Islet of Langerhans (tissue), 1 donor: ENCODE measurements around the gene PTCRA.
A peak's percentile ranks its signal among the peaks of the same experiment; 100 is the strongest.
"Not testable (repeated sequence)": the region's sequence is repeated elsewhere in the genome, so short reads cannot be mapped to it uniquely, and the experiment has no call there.

Experiments used
- FAIRE-seq: peaks from one replicate; lab custom pipeline; 2011; peaks lifted over from hg19 to GRCh38; lab: Jason Lieb, UNC

The PTCRA gene, protein sequence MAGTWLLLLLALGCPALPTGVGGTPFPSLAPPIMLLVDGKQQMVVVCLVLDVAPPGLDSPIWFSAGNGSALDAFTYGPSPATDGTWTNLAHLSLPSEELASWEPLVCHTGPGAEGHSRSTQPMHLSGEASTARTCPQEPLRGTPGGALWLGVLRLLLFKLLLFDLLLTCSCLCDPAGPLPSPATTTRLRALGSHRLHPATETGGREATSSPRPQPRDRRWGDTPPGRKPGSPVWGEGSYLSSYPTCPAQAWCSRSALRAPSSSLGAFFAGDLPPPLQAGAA

DNA sequence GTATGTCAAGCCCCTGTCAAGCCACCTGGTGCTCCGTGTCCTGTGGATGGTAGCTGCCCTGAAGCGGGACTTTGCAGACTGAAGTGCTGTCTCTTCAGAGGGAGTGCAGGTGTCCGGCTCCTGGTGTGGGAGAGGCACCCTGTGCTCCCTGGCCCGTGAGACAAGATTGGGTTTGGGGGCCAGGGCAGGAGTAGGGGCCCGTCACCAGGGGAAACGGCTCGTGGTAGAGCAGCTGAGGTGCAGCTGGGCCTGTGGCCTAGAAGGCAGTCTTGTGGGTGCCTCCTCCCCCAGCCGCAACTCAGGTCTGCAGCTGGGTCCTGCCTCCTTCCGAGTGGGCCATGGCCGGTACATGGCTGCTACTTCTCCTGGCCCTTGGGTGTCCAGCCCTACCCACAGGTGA lies at the start of gene PTCRA:
TSS of gene PTCRA (plus strand) at position 322 of the 400 bp plus-strand sequence. CDS start at position 339, 17 bp downstream.
- FAIRE-seq = no peak

DNA sequence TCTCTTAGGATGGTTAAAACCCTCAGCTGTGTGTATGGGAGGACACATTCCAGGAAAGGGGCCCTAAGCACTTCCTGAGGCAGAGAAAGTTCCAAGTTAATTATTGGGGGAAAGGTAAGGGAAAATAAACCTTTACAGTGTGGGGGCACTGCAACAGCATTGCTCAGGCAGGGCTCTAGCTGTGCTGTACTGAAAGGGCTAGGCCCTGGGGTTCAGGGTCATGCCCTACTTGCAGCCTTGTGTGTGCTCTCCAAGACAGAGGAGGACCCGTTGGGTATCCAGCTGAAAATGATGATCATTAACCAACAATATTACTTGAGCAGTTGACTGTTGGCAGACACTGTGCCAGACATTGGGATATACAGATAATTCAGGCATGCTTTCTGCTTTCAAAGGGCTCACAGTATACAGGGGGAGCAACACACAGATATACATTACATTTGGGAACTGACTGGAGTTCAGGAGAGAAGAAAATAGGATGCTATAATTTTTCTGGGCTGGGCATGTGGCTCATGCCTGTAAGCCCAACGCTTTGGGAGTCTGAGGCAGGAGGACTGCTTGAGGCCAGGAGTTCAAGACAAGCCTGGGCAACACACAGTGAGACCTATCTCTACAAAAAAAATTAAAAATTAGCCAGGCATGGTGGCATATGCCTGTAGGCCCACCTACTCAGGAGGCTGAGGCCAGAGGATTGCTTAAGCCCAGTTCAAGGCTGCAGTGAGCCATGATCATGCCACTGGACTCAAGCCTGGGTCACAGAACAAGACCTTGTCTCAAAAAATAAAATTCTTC lies 45.5 kb upstream of the PTCRA start:
- FAIRE-seq = no peak

DNA sequence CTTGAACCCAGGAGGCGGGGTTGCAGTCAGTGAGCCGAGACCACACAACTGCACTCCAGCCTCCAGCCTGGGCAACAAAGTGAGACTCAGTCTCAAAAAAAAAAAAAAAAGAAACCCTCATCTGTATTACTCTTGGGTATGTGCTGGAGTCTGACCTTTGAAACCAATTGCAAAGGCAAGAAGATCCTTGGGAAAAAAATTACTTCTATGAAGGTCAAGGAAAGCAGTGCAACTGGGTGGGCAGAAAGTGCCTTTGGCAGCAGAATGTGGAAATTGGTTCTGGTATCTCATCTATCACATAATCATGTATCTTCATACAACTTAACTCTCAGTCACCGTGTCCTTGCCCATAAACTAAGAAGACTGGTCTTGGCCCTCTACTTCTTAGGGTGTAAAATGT lies 44.1 kb upstream of the PTCRA start:
- FAIRE-seq = no peak

DNA sequence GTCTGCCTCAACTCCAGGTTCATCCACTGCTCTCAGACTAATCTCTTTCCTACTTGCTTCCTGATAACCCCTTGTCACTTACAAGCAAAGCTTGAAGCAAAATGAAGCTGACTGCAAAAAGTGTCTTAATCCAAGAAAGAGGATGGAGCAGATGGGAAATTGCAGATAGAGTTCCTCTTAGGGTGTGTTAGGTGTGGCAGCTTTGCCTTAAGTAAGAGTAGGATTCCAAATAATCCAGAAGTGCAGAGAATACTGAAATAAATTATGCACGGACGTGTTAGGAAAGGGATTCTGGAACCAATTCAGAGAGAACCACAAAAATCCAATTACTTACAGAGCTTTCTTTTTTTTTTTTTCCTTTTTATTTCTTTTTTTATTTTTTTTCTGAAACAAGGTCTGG lies 42.5 kb upstream of the PTCRA start:
- FAIRE-seq = no peak

DNA sequence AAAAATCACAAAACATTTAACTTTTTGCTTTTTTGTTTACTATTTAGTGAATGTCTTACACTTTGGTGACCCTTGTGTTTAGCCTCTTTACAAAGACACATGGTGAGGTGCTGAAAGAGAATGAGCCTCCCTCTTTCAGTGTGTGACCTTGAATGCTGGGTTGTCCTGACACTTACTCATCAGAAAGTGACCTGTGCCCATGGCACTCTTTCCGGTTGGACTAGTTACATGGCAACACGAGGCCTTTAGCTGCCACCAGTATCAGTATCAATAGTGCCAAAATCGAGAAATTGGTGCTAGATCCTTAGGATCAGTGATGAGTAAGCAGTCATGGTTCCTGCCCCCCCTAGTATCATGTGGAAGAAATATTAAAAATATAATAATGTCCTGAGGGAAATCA lies 38.2 kb upstream of the PTCRA start:
- no peak for FAIRE-seq

DNA sequence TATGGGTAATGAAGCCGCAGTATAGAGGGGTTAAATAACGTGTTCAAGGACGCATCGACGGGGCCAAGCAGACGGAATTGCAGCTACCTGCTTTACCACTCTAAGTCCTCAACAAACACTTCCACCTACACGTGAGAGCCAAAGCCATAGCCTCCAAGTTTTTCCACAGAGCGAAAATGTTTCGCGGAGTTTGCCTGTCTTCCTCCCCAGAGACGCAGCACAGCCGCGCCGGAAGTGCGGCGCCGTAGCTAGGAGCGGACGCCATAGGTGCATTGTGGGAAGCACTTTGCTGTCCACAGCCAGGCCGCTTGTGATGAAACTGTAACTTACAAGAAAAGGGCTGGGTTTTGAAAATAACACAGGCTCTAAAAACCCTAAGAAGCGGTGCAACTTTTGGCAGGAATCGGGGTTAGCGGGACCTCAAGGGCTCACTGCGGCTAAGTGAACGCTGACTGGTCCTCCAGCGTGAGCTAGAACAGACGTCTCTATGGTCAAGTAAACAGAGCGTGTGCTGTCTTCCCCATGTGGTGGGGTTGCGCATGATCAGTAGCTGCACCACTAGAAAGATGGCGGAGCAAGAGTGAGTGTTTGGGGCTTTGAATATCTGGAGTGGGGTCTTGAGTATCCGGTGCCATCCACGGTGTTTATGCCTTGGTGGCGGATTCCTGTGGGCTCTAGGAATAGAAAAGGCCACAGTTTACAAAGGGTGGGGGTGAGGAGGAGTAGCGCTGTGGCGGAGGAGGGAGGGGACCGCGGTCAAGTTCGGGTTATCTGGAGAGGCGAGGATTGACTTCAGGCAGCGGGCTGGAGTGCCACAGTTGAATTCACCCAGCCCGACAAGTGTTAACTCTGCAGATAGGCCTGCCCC lies 36.2 kb upstream of the PTCRA start, which contains the start of gene RPL7L1:
TSS of gene RPL7L1 (plus strand) at position 245 of the 868 bp plus-strand sequence. CDS start at position 540, 295 bp downstream.
- peak; percentile 65 for FAIRE-seq

DNA sequence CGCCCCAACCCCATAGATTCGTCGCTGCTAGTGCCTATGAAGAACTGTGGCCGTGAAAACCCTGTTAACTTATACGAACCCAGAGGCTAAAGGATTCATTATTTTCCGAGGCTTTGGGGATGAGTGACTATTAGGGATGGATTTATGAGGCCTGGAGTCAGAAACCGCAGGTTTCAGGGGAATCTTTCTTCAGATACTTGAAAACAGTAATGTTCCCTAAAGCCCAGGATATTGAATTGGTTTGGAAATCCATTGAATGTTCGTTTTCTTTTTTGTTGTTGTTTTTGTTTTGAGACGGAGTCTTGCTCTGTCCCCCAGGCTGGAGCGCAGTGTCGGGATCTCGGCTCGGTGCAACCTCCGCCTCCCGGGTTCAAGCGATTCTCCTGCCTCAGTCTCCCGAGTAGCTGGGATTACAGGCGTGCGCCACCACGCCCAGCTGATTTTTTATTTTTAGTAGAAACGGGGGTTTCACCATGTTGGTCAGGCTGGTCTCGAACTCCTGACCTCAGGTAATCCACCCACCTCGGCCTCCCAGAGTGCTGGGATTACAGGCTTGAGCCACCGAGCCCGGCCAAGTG lies 35.5 kb upstream of the PTCRA start:
- FAIRE-seq = not testable (repeated sequence)

DNA sequence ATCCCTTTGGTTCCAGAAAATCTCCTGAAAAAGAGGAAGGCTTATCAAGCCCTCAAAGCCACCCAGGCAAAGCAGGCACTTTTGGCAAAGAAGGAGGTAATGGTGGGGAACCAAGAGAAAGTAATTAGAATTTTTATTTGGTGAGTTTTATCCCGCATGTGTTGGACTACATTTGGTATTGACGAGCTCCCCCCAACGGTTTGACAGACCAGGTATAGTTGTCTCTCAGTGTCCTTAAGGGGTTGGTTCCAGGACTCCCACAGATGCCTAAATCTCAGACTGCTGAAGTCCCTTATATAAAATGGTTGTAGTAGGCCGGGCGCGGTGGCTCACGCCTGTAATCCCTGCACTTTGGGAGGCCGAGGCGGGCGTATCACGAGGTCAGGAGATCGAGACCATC lies 35.0 kb upstream of the PTCRA start:
- not testable (repeated sequence) for FAIRE-seq

DNA sequence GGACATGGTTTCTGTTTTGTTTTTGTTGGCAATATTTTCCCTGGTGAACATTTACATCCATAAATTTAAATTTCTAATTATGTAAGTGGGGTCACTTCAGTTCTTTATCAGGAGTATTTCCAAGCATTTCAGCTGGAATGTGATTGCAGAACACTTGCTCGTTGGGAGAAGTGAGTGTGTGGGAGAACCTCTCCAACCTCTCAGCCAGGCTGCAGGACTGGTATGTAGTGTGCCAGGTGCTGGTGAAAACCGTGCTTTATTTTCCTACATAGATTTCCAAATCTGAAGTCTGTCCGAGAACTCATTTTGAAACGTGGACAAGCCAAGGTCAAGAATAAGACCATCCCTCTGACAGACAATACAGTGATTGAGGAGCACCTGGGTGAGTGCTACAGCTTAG lies 30.2 kb upstream of the PTCRA start:
- no peak for FAIRE-seq

DNA sequence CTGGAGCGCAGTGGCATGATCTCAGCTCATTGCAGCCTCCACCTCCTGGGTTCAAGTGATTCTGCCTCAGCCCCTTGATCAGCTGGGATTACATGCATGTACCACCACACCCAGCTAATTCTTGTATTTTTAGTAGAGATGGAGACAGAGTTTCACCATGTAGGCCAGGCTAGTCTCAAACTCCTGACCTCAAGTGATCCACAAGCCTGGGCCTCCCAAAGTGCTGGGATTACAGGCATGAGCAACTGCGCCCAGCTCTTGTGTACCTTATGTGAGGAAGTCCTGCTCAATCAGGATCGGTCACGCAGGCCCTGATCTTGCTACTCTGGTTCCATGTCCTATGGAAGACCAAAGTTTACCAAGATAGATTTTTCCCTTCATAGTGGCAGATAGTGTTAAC lies 27.7 kb upstream of the PTCRA start:
- not testable (repeated sequence) for FAIRE-seq

DNA sequence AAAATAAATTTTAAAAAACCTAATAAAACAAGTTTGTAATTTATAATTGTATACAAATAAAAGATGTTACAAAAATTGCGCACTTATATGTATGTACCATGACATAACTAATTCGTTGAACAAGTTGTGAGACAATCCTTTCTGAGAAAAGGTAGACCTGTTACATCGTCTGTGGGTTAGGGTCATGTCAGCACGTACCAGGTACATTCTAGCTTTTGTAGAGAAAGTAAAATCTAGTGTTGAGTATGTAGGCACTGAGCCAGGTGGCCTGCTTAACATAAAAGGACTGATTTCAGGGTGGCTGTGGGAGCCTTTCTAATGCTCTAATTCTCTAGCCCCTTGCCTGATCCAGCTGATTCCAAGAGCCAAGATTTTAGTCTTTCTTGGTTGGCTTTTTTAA lies 26.0 kb upstream of the PTCRA start:
- FAIRE-seq = no peak

DNA sequence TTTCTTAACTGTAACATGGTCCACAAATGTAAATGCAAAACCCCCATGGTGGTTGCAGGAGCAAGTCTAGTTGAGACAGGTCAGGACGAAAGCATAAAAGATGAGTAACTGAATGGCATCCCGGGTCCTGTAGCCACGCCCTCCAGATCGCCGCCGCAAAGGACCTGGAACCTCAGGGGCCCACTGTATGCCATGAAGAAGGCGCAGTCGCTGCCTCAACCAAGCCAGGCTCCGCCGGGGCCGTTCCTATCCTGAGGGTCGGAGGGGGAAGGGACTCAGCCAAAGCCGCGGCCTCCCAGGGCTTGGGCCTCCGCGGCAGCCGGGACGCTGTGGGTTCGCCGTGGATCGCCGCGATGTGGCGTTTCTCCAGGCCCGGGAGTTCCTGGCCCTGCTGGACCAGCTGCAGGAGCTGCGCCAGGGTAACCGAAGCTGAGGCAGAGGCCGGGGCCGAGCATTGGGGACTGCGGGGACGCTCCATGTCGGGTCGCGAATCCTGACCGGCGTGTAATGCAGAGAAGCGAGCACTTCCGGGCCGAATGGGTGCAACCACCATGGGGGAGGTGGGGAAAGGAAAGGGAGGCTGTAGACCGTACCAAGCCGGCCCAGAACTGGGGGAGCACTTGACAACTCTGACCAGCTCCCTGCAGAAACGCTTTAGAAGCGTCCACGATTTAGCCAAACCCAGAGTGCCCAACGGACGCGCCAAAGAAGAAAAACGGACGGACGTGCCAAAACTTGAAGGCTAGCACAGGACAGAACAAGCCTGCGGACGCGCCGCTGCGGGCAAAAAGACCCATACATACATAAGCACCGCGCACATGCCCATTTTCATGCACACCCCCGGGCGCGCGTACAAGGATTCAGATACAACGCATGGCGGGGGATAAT lies 25.3 kb upstream of the PTCRA start:
- FAIRE-seq = no peak

DNA sequence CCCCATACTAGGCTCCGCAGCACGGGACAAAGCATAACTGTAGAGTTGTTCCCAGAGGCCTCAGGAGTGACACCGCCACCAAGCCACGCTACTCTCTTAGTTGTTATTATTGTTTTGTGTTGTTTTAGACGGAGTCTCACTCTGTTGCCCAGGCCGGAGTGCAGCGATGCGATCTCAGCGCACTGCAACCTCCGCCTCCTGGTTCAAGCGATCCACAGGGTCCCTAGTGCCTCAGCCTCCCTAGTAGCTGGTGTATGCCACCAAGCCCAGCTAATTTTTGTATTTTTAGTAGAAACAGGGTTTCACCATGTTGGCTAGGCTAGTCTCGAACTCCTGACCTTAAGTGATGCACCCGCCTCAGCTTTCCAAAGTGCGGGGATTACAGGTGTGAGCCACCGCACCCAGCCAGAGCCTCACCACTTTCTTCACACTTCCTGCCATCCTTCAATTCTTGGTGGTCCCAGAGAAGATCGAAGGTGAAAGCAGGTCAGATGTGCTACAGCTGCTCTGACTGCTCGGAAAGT lies 24.6 kb upstream of the PTCRA start:
- FAIRE-seq = no peak

DNA sequence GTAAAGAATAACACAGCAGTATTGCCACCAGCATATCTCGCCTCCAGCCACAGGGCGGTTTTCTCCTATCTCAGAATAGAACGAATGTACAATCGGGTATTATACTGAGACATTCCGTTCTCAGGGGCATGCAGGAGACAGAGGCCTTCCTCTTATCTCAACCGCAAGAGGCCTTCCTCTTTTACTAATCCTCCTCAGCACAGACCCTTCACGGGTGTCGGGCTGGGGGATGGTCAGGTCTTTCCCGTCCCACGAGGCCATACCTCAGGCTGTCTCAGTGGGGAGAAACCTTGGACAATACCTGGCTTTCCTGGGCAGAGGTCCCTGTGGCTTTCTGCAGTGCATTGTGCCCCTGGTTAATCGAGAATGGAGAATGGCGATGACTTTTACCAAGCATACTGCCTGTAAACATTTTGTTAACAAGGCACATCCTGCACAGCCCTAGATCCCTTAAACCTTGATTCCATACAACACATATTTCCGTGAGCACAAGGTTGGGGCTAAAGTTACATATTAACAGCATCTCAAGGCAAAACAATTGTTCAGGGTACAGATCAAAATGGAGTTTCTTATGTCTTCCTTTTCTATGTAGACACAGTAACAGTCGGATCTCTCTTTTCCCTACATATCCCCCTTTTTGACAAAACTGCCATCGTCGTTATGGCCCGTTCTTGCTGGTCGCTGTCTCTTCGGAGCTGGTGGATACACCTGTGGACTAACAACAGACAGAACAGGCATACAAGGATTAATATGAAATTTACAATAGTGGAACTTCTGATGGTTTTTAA lies 21.6 kb upstream of the PTCRA start:
- not testable (repeated sequence) for FAIRE-seq

DNA sequence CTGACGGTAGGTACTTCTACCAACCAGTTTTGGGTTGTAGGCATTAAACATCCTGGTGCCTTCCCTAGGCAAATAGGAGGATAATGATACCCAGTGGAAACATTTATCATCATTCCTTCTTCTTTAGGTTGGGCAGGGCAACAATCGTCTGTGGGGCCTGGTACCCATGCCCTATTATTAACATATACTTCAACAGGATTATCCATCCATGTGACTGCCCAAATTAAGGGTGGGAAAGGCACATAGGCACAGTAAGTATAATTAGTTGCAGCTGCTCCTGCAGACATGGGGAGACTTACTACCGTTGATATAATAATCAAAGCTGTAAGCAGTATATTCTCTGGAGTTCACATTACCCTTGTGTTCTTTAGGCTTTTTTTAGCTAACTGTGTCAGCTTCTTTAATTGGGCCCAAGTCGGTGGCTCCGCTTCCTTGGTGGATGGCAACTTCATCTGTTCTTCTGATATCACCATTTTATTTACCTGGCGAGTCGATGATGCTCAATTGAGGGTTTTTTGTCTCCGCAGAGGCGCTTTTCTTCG lies 19.6 kb upstream of the PTCRA start:
- FAIRE-seq = no peak

DNA sequence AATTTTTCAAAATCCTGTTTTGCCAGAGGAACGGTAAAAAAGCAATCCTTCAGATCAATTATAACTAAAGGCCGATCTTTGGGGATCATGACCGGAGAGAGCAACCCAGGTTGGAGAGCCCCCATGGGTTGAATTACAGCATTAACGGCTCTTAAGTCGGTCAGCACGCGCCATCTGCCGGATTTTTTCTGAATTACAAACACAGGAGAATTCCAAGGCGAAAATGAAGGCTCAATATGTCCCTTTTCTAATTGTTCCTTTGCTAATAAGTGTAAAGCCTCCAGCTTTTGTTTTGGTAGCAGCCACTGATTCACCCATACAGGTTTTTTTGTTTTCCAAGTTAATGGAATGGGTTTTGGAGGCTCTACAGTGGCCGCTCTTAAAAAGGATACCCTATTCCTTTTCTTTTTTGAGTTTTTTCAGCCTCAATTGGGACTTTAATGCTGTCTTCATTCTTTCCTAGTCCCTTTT lies 16.9 kb upstream of the PTCRA start:
- peak; percentile 78 for FAIRE-seq

DNA sequence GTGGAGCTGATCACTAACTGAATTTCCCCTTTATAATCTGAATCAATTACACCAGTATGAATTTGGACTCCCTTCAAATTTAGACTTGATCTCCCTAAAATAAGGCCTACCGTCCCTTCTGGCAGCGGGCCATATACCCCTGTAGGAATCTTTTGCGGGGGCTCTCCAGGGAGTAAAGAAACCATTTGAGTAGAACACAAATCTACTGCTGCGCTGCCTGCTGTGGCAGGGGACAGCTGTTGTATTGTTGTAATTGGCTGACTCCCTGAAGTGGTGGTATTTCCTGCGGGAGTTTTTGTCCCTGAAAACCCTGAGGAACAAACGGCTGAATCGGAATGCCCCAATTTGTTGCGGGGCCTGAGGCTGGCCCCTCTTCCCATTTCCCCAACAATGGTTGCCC lies 16.0 kb upstream of the PTCRA start:
- no peak for FAIRE-seq

DNA sequence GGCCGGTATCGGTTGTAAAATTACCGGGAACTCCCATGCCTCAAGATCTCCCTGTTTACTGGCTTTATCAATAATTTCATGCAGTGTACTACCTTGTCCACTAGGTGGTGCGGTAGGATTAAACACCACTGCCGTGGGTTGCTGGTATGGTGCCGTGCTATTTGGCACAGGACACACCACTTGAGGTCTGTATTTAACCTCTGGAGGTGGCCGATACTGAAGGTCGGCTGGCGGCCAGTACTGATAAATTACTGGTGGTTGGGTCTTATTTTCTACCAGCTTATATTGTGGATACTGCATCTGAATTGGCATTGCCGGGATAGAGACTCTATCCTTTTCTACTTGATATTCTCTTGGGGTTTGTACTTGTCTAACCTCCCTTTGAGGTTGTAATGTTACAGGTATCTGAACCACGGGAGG lies 14.3 kb upstream of the PTCRA start:
- FAIRE-seq = no peak

DNA sequence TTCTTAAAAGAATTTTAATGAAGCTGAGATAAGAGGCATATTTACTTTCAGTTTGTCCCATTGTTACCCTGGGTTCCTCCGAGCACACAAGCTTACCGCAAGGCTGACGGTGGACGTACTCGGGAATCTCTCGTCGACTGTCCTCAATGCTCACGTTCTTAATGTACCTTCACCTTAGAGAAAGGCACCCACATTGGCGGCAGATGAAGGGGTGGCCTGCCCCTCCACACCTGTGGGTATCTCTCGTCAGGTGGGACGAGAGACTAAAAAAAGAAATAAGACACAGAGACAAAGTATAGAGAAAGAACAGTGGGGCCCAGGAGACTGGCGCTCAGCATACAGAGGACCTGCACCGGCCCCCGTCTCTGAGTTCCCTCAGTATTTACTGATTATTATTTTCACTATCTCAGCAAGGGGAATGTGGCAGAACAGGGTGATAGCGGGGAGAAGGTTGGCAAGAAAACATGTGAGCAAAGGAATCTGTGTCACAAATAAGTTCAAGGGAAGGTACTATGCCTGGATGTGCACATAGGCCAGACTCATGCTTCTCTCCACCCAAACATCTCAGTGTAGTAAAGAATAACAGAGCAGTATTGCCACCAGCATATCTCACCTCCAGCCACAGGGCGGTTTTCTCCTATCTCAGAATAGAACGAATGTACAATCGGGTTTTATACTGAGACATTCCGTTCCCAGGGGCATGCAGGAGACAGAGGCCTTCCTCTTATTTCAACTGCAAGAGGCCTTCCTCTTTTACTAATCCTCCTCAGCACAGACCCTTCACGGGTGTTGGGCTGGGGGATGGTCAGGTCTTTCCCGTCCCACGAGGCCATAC lies 13.2 kb upstream of the PTCRA start:
- not testable (repeated sequence) for FAIRE-seq
